HepG2 (cell line): ENCODE data around the gene LGR6. TPM values are rescaled to one million over a fixed set of nuclear protein-coding genes. Genes with fewer than 3 reads are reported as not detected.

Experiments used
- FOXO4 ChIP-seq: sonication (generic); formaldehyde crosslinking; conservative IDR thresholded peaks from 2 replicates; pipeline ENCODE4 v1.8.1; 2023; ENCODE audit warnings: missing genetic modification reagents
- GATAD2A ChIP-seq: IDR thresholded peaks from 2 replicates; pipeline ENCODE4 v1.6.1; 2016
- KDM5B ChIP-seq: sonication (generic); formaldehyde crosslinking; IDR thresholded peaks from 2 replicates; pipeline ENCODE4 v1.4.0; 2020; ENCODE audit warnings: missing genetic modification reagents, mild to moderate bottlenecking, borderline replicate concordance
- NBN ChIP-seq: fragments of 450-650 bp; conservative IDR thresholded peaks from 2 replicates; pipeline ENCODE4 v1.6.1; 2017
- PAWR ChIP-seq: sonication (generic); formaldehyde crosslinking; IDR thresholded peaks from 2 replicates; pipeline ENCODE4 v1.4.0; 2020; ENCODE audit warnings: missing genetic modification reagents, mild to moderate bottlenecking, borderline replicate concordance
- PTBP1 ChIP-seq: fragments of 200-400 bp; formaldehyde crosslinking; IDR thresholded peaks from 2 replicates; pipeline ENCODE4 v1.6.1; 2018; ENCODE audit warnings: low read length, low read depth; ENCODE audit not compliant: poor library complexity, severe bottlenecking
- SOX13 ChIP-seq, 3 experiments: fragments of 450-650 bp in 1 of 3; sonication (generic) in 1 of 3; formaldehyde crosslinking in 1 of 3; IDR thresholded peaks in 2 of 3; conservative IDR thresholded peaks in 1 of 3; 2 replicates each; pipeline versions ENCODE4 v1.5.0 to v1.6.1; 2016 to 2020; ENCODE audit warnings: antibody characterized with exemption in 1 of 3, mild to moderate bottlenecking in 1 of 3, missing compliant biosample characterization in 1 of 3, missing genetic modification reagents in 1 of 3, moderate library complexity in 1 of 3
- SPEN ChIP-seq: sonication (generic); formaldehyde crosslinking; IDR thresholded peaks from 2 replicates; pipeline ENCODE4 v1.5.1; 2020; ENCODE audit warnings: low read depth, mild to moderate bottlenecking, missing genetic modification reagents
- YEATS4 ChIP-seq: sonication (generic); formaldehyde crosslinking; IDR thresholded peaks from 2 replicates; pipeline ENCODE4 v1.4.0; 2020; ENCODE audit warnings: missing genetic modification reagents, borderline replicate concordance
- ZFP82 ChIP-seq: sonication (generic); formaldehyde crosslinking; IDR thresholded peaks from 2 replicates; pipeline ENCODE4 v1.5.1; 2020; ENCODE audit warnings: mild to moderate bottlenecking, missing genetic modification reagents, borderline replicate concordance
- ZNF138 ChIP-seq: sonication (generic); formaldehyde crosslinking; IDR thresholded peaks from 2 replicates; pipeline ENCODE4 v1.5.0; 2020; ENCODE audit warnings: mild to moderate bottlenecking, low read depth, missing genetic modification reagents
- ZNF276 ChIP-seq: sonication (generic); formaldehyde crosslinking; IDR thresholded peaks from 2 replicates; pipeline ENCODE4 v1.4.0; 2020; ENCODE audit warnings: mild to moderate bottlenecking, low read depth, missing genetic modification reagents
- ZNF550 ChIP-seq: sonication (generic); formaldehyde crosslinking; IDR thresholded peaks from 2 replicates; pipeline ENCODE4 v1.4.0; 2020; ENCODE audit warnings: mild to moderate bottlenecking, missing genetic modification reagents, borderline replicate concordance
- ZNF567 ChIP-seq: sonication (generic); formaldehyde crosslinking; IDR thresholded peaks from 2 replicates; pipeline ENCODE4 v1.8.1; 2023; ENCODE audit warnings: mild to moderate bottlenecking, missing genetic modification reagents, borderline replicate concordance
- ZNF605 ChIP-seq: sonication (generic); formaldehyde crosslinking; IDR thresholded peaks from 2 replicates; pipeline ENCODE4 v1.8.0; 2022; ENCODE audit warnings: mild to moderate bottlenecking, missing genetic modification reagents
- ZNF670 ChIP-seq: sonication (generic); formaldehyde crosslinking; IDR thresholded peaks from 2 replicates; pipeline ENCODE4 v1.8.0; 2022; ENCODE audit warnings: mild to moderate bottlenecking, missing genetic modification reagents, borderline replicate concordance
- polyA plus RNA-seq, 8 experiments: library from polyadenylated mRNA; depleted of rRNA in 3 of 8; stranded (reverse) in 7 of 8; unstranded in 1 of 8; fragments of >200 nt; fragmentation: Illumina TruSeq in 4 of 8; extraction: Trizol in 4 of 8; gene quantifications; 2 replicates each; pipeline versions ENCODE4 v1.2.1 to v1.2.3, GENCODE V29; 2011 to 2016; ENCODE audit warnings: low read depth in 4 of 8, missing spikeins in 1 of 8, mixed read lengths in 1 of 8; ENCODE audit not compliant: insufficient read depth in 1 of 8
- total RNA-seq, 5 experiments: library from RNA; depleted of rRNA; stranded (reverse); fragments of >200 nt; fragmentation: Illumina TruSeq; extraction: Trizol; gene quantifications; 2 replicates each; pipeline ENCODE4 v1.2.3, GENCODE V29; 2016; ENCODE audit warnings: low read depth in 1 of 5
- TF ChIP-seq, protein P1 (sequence below): sonication (generic); formaldehyde crosslinking; IDR thresholded peaks from 2 replicates; pipeline ENCODE4 v1.8.1; 2023; ENCODE audit warnings: mild to moderate bottlenecking, missing genetic modification reagents
- TF ChIP-seq, protein P2 (sequence below): sonication (generic); formaldehyde crosslinking; IDR thresholded peaks from 2 replicates; pipeline ENCODE4 v1.5.0; 2020; ENCODE audit warnings: missing genetic modification reagents, mild to moderate bottlenecking, borderline replicate concordance
- TF ChIP-seq, protein P3 (sequence below), 2 experiments: fragments of 450-650 bp in 1 of 2; sonication (generic) in 1 of 2; formaldehyde crosslinking; IDR thresholded peaks; 2 replicates each; pipeline versions ENCODE4 v1.5.0 to v1.8.0; 2020 to 2022; ENCODE audit warnings: mild to moderate bottlenecking in 1 of 2, missing genetic modification reagents in 1 of 2

LGR6 gene
- total and polyA plus RNA-seq, 2 of the 13 experiments (the other 11 are each of a cell fraction or from before 2014, with no cell fraction given), result 0.07 TPM; not detected in 1

GRCh38 chr1:202348509-202349205, 155.1 kb downstream of the LGR6 start, which contains the start of gene PPP1R12B (continued):
- TF ChIP-seq, protein P1, sequence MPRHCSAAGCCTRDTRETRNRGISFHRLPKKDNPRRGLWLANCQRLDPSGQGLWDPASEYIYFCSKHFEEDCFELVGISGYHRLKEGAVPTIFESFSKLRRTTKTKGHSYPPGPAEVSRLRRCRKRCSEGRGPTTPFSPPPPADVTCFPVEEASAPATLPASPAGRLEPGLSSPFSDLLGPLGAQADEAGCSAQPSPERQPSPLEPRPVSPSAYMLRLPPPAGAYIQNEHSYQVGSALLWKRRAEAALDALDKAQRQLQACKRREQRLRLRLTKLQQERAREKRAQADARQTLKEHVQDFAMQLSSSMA, result no peak
- TF ChIP-seq KDM5B (CRISPR knock-in tag) (peak; percentile 93), ZNF567 (CRISPR knock-in tag) (no peak), ZNF605 (CRISPR knock-in tag) (no peak; the same call in 1 of the 2 replicates), ZNF276 (CRISPR knock-in tag) (peak; percentile 89; the same call in 1 of the 2 replicates), FOXO4 (CRISPR knock-in tag) (no peak), PTBP1 (no peak), PAWR (CRISPR knock-in tag) (peak; percentile 98; the same call in 1 of the 2 replicates), SOX13 (IDR thresholded peaks at IDR 0.05) (no peak), SOX13 (CRISPR knock-in tag; conservative IDR thresholded peaks at IDR 0.05 in 1 of 2, IDR thresholded peaks at IDR 0.05 in 1 of 2) (no peak), SPEN (CRISPR knock-in tag) (no peak; the same call in 1 of the 2 replicates), ZFP82 (0 out of 2 replicates have a peak, but pooled peaks have one; percentile 67), NBN (no peak), ZNF138 (no peak), GATAD2A (CRISPR knock-in tag) (no peak; the same call in 1 of the 2 replicates), ZNF670 (CRISPR knock-in tag) (0 out of 2 replicates have a peak, but pooled peaks have one; percentile 44), YEATS4 (peak; percentile 75; the same call in 1 of the 2 replicates), ZNF550 (CRISPR knock-in tag) (no peak)
- TF ChIP-seq, protein P2, sequence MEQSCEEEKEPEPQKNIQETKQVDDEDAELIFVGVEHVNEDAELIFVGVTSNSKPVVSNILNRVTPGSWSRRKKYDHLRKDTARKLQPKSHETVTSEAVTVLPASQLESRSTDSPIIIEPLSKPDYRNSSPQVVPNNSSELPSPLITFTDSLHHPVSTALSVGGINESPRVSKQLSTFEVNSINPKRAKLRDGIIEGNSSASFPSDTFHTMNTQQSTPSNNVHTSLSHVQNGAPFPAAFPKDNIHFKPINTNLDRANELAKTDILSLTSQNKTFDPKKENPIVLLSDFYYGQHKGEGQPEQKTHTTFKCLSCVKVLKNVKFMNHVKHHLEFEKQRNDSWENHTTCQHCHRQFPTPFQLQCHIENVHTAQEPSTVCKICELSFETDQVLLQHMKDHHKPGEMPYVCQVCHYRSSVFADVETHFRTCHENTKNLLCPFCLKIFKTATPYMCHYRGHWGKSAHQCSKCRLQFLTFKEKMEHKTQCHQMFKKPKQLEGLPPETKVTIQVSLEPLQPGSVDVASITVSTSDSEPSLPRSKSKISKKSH (CRISPR knock-in tag), result peak; percentile 67; the same call in 1 of the 2 replicates
- TF ChIP-seq, protein P3, sequence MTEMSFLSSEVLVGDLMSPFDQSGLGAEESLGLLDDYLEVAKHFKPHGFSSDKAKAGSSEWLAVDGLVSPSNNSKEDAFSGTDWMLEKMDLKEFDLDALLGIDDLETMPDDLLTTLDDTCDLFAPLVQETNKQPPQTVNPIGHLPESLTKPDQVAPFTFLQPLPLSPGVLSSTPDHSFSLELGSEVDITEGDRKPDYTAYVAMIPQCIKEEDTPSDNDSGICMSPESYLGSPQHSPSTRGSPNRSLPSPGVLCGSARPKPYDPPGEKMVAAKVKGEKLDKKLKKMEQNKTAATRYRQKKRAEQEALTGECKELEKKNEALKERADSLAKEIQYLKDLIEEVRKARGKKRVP (CRISPR knock-in tag; IDR thresholded peaks at IDR 0.05), result no peak
